Activated T-helper 1 cell treated with anti-CD3 and anti-CD28 coated beads, Interleukin-12 subunit alpha, Interleukin-12 subunit beta, Interleukin-2, Interleukin-4 antibody, amounts not matched to agents 30 ng/mL and 10 ng/mL and 1 ng/mL, durations not matched to agents 14 hours and 24 hours and 36 hours (primary cell): ENCODE results near the gene TMC7. TPM values are rescaled to one million over a fixed set of nuclear protein-coding genes. Genes with fewer than 3 reads are reported as not detected.

ENCODE experiments used
- DNase-seq: peaks from one replicate; pipeline ENCODE4 v3.0.0; 2021; ENCODE audit warnings: low spot score
- H3K27ac Mint-ChIP-seq: one replicate; pipeline ENCODE4 v1.8.0; 2021; ENCODE audit warnings: mild to moderate bottlenecking, mixed read lengths
- H3K27me3 Mint-ChIP-seq: one replicate; pipeline ENCODE4 v1.8.0; 2022; ENCODE audit warnings: mild to moderate bottlenecking, moderate library complexity, mixed read lengths; ENCODE audit not compliant: insufficient read depth
- H3K36me3 Mint-ChIP-seq: one replicate; pipeline ENCODE4 v1.8.0; 2021; ENCODE audit warnings: low read depth, mixed read lengths
- H3K4me1 Mint-ChIP-seq: one replicate; pipeline ENCODE4 v1.8.0; 2021; ENCODE audit warnings: low read depth, mixed read lengths
- H3K4me3 Mint-ChIP-seq: one replicate; pipeline ENCODE4 v1.8.0; 2021; ENCODE audit warnings: mild to moderate bottlenecking, moderate library complexity, mixed read lengths
- H3K9me3 Mint-ChIP-seq: one replicate; pipeline ENCODE4 v1.8.0; 2021; ENCODE audit warnings: mixed read lengths
- intact Hi-C: fragments of 100-400 bp; cut with micrococcal nuclease; formaldehyde crosslinking; loops from one replicate; pipeline ENCODE4 v1.15.1; 2024
- total RNA-seq: library from RNA; stranded (reverse); gene quantifications from 2 replicates; pipeline ENCODE4 v1.2.3, GENCODE V29; 2022

TMC7 gene
- total RNA-seq, 1 donor from 2014 or later, result not detected

GRCh38 chr16:19089410-19089955 lies 105.7 kb downstream of the TMC7 start:
- Mint-ChIP-seq H3K27ac (no peak overlapping the region), H3K4me1 (no peaks in the 10 kb centered on the region), H3K27me3 (peaks cover 7% of the 10 kb centered on the region), H3K4me3 (no peak overlapping the region), H3K36me3 (no peaks in the 10 kb centered on the region), H3K9me3 (peaks cover 17% of the 10 kb centered on the region)
- intact Hi-C loops, result no loop called here
- DNase-seq, result no peak

DNA sequence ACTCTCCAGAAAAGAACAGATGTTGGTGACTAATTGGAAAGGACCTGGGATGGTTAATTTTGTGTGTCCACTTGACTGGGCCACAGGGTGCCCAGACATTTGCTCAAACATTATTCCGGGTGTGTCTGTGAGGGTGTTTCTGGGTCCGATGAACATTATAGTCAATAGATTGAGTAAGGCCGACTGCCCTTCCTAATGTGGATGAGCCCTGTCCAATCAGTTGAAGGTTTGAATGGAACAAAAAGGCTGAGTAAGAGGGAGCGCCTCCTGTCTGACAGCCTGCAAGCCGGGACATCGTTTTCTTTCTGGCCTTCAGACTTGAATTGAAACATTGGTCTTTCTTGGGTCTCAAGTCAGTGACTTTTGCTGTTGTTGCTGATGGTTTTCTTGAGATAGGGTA lies 107.2 kb downstream of the TMC7 start:
- intact Hi-C loops, result no loop called here
- Mint-ChIP-seq H3K27ac (no peak overlapping the region), H3K4me3 (no peak overlapping the region), H3K36me3 (no peaks in the 10 kb centered on the region), H3K9me3 (peaks cover 23% of the 10 kb centered on the region), H3K27me3 (no peaks in the 10 kb centered on the region), H3K4me1 (peaks cover 6% of the 10 kb centered on the region)
- no peak for DNase-seq

- H3K36me3 Mint-ChIP-seq, result peaks cover 2% of the 10 kb centered on the region
- no peak for DNase-seq
- H3K27me3 Mint-ChIP-seq, result no peaks in the 10 kb centered on the region
- H3K4me1 Mint-ChIP-seq, result peaks cover 10% of the 10 kb centered on the region
- intact Hi-C loops, result no loop called here
- peaks cover 29% of the 10 kb centered on the region for H3K9me3 Mint-ChIP-seq
- no peak overlapping the region for H3K4me3 Mint-ChIP-seq
- H3K27ac Mint-ChIP-seq, result no peak overlapping the region
Observed at GRCh38 chr16:19092653-19093410, 109.1 kb downstream of the TMC7 start.

- Mint-ChIP-seq H3K27ac (no peak overlapping the region), H3K9me3 (peaks cover 36% of the 10 kb centered on the region), H3K27me3 (no peaks in the 10 kb centered on the region), H3K36me3 (peaks cover 6% of the 10 kb centered on the region), H3K4me1 (peaks cover 10% of the 10 kb centered on the region), H3K4me3 (no peak overlapping the region)
- no peak for DNase-seq
- intact Hi-C loops, result no loop called here
Observed at GRCh38 chr16:19093631-19094541, 110.2 kb downstream of the TMC7 start.

GRCh38 chr16:19094542-19095365 lies 111.0 kb downstream of the TMC7 start:
- Mint-ChIP-seq H3K4me1 (peaks cover 10% of the 10 kb centered on the region), H3K36me3 (peaks cover 6% of the 10 kb centered on the region), H3K27ac (no peak overlapping the region), H3K27me3 (no peaks in the 10 kb centered on the region), H3K4me3 (peak overlapping the region; percentile 16), H3K9me3 (peaks cover 36% of the 10 kb centered on the region)
- intact Hi-C loops, result no loop called here
- DNase-seq, result no peak

DNA sequence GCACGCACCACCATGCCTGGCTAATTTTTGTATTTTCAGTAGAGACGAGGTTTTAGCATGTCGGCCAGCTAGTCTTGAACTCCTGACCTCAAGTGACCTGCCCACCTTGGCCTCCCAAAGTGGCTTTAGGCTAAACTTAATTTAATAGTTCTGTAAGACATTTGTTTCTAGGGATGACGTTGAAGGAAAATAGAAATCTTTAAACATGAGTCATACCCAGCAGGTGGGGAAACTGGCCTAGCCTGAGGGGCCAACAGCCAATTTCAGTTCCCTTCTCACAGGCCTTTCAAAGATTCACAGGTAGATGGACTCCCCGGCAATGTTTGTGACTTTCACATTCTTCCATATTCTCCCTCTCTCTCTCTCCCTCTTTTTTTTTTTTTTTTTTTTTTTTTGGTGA lies 111.9 kb downstream of the TMC7 start:
- Mint-ChIP-seq H3K9me3 (peaks cover 36% of the 10 kb centered on the region), H3K4me1 (peaks cover 10% of the 10 kb centered on the region), H3K36me3 (peaks cover 6% of the 10 kb centered on the region), H3K27ac (no peak overlapping the region), H3K27me3 (no peaks in the 10 kb centered on the region), H3K4me3 (no peak overlapping the region)
- intact Hi-C loops, result no loop called here
- no peak for DNase-seq

DNA sequence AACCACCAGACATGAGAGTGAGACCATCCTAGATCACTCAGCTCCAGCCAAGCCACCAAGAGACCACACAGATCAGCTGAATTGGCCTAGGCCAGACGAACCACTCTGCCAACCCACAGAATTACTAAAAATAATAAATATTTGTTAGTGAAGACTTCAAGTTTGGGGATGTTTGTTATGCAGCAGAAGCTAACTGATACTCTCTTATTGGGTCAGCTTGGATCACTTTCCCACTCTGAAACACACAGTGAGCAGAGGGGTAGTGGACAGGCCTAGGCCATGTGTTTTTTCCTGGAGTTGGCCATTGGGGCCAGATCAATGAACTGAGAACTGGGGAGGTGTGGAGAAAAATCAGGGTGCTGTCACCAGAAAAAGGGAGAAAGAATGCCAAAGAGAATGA lies 114.4 kb downstream of the TMC7 start:
- Mint-ChIP-seq H3K4me1 (peaks cover 10% of the 10 kb centered on the region), H3K4me3 (no peak overlapping the region), H3K27ac (no peak overlapping the region), H3K9me3 (peaks cover 19% of the 10 kb centered on the region), H3K36me3 (peaks cover 6% of the 10 kb centered on the region), H3K27me3 (peaks cover 4% of the 10 kb centered on the region)
- intact Hi-C loops, result no loop called here
- no peak for DNase-seq

DNA sequence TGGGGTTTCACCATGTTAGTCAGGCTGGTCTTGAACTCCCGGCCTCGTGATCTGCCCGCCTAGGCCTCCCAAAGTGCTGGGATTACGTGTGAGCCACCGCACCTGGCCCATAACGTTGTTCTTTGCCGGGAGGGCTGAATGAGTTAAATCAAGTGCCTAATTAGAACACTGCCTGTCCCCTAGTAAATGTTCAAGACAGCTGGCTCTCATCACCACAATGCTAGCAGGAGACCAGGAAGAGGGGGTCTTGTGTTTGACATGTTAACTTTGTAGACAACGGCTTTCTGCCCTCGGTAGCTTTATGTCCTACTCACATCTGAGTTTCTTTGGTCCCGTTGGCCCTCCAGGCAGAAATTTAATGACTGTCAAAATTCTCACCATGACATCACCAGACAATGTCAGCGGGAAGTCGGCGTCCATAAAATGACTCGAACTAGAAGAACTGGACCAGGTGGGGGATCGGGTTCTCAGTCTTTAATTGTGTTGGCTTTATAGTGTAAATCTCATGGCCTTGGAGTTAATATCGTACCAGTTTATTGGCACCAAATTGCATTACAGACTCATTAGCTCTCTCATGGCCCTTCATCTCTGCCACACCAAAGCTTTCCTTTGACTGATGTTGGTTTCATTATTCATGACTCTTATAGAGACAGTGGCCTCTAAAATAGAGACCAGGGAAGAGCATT lies 118.6 kb downstream of the TMC7 start:
- intact Hi-C loops, result no loop called here
- peaks cover 4% of the 10 kb centered on the region for H3K36me3 Mint-ChIP-seq

DNA sequence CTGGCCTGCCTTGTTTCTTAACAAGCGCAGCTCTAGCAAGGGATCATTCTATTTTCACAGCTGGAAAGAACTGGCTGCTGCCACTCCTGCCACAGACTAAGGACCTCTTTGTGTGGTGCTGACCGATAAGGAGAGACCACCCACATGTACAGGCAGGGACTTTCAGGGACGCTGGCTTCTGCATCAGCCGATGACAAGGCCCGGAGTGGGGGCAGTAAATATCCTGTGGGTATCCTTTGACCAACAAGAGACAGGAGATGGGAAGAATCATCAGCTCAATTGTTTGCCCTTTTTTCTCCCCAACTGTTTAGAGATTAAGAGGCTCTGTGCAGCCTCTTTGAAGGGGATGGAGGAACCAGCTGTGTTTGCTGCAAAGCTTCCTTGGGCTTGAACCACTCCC lies 120.9 kb downstream of the TMC7 start:
- Mint-ChIP-seq H3K36me3 (no peaks in the 10 kb centered on the region), H3K4me3 (no peak overlapping the region), H3K9me3 (no peaks in the 10 kb centered on the region), H3K27ac (no peak overlapping the region), H3K4me1 (peaks cover 12% of the 10 kb centered on the region), H3K27me3 (peaks cover 6% of the 10 kb centered on the region)
- no peak for DNase-seq
- intact Hi-C loops, result no loop called here

More for the DNA sequence above, 118.6 kb downstream of the TMC7 start:
- H3K27me3 Mint-ChIP-seq, result peaks cover 6% of the 10 kb centered on the region
- DNase-seq, result no peak
- peaks cover under 1% of the 10 kb centered on the region for H3K4me1 Mint-ChIP-seq
- H3K4me3 Mint-ChIP-seq, result no peak overlapping the region
- no peak overlapping the region for H3K27ac Mint-ChIP-seq
- H3K9me3 Mint-ChIP-seq, result peaks cover 9% of the 10 kb centered on the region

- peaks cover 12% of the 10 kb centered on the region for H3K4me1 Mint-ChIP-seq
- intact Hi-C loops, result no loop called here
- H3K27me3 Mint-ChIP-seq, result peaks cover 6% of the 10 kb centered on the region
- H3K36me3 Mint-ChIP-seq, result no peaks in the 10 kb centered on the region
- H3K4me3 Mint-ChIP-seq, result no peak overlapping the region
- DNase-seq, result no peak
- H3K9me3 Mint-ChIP-seq, result no peaks in the 10 kb centered on the region
- no peak overlapping the region for H3K27ac Mint-ChIP-seq
Observed at GRCh38 chr16:19105131-19105530, 121.4 kb downstream of the TMC7 start.

DNA sequence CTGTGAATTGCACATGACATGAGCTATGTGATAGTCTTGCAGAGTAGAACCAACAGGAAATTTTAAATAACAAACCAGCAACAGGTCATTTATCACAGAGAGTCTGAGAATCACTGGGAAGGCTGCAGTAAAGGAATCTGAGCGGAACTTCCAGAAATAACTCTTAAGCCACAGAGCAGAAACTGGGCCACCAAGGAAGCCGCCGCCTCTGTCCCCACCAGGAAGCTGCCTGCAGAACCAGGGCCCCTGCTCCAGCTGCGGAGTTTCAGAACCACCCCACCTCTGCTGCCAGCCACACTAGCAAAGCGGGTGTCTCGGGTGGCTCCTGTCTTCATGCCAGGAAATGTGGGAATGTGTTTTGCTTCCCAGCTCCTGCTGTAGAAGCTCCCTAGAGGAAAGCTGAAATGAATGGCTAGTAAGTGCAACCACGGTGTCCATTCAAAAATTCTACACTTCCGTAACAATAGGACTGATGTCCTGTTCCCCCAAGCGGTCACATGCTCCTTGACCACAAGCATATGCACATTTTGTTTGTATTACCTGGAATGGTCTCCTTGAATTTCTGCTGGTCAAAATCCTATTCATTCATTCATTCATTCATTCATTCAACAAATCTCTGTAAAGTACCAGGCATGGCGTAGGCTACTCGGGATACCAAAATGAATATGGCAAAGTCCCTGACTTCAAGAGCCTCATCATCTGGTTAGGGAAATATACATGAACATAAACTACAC lies 122.3 kb downstream of the TMC7 start:
- DNase-seq, result no peak
- Mint-ChIP-seq H3K36me3 (no peaks in the 10 kb centered on the region), H3K4me1 (peaks cover 12% of the 10 kb centered on the region), H3K27ac (no peak overlapping the region), H3K9me3 (no peaks in the 10 kb centered on the region), H3K27me3 (peaks cover 7% of the 10 kb centered on the region), H3K4me3 (no peak overlapping the region)
- intact Hi-C loops, result no loop called here
